H9 (cell line): ENCODE measurements around the gene PPP1R8. TPM values are rescaled to one million over a fixed set of nuclear protein-coding genes. Genes with fewer than 3 reads are reported as not detected.

Experiments used
- DNase-seq: peaks from one replicate; pipeline ENCODE4 v3.0.0-alpha.2; 2017
- H2AFZ ChIP-seq: one replicate; pipeline ENCODE4 v1.6.1; 2013; ENCODE audit warnings: mild to moderate bottlenecking, low read length, control low read depth, moderate library complexity
- H2AK5ac ChIP-seq: 2 replicates; pipeline ENCODE4 v1.6.1; 2013; ENCODE audit warnings: low read length, control low read depth, mixed read lengths; ENCODE audit not compliant: insufficient read length
- H2BK120ac ChIP-seq: one replicate; pipeline ENCODE4 v1.6.1; 2013; ENCODE audit warnings: low read depth, mild to moderate bottlenecking, low read length, control low read depth, inconsistent platforms; ENCODE audit not compliant: poor library complexity, severe bottlenecking
- H2BK12ac ChIP-seq: 2 replicates; pipeline ENCODE4 v1.6.1; 2013; ENCODE audit warnings: low read length, control low read depth, mixed read lengths, low read depth; ENCODE audit not compliant: insufficient read length
- H2BK15ac ChIP-seq: 2 replicates; pipeline ENCODE4 v1.6.1; 2013; ENCODE audit warnings: low read depth, low read length, control low read depth
- H2BK20ac ChIP-seq: one replicate; pipeline ENCODE4 v1.6.1; 2013; ENCODE audit warnings: low read depth, mild to moderate bottlenecking, low read length, control low read depth, inconsistent platforms; ENCODE audit not compliant: poor library complexity, severe bottlenecking
- H2BK5ac ChIP-seq: 2 replicates; pipeline ENCODE4 v1.6.1; 2013; ENCODE audit warnings: low read length, control low read depth, mixed read lengths; ENCODE audit not compliant: insufficient read length
- H3K14ac ChIP-seq: 2 replicates; pipeline ENCODE4 v1.6.1; 2013; ENCODE audit warnings: low read length, control low read depth; ENCODE audit not compliant: insufficient read depth
- H3K18ac ChIP-seq: 2 replicates; pipeline ENCODE4 v1.6.1; 2013; ENCODE audit warnings: low read depth, mild to moderate bottlenecking, mixed read lengths, low read length, control low read depth; ENCODE audit not compliant: insufficient read length
- H3K23ac ChIP-seq: 2 replicates; pipeline ENCODE4 v1.6.1; 2013; ENCODE audit warnings: low read length, control low read depth, mixed read lengths, low read depth; ENCODE audit not compliant: insufficient read length
- H3K23me2 ChIP-seq: 2 replicates; pipeline ENCODE4 v1.6.1; 2013; ENCODE audit warnings: low read depth, mild to moderate bottlenecking, mixed read lengths, low read length, control low read depth; ENCODE audit not compliant: insufficient read length, poor library complexity, severe bottlenecking
- H3K27ac ChIP-seq: 2 replicates; pipeline ENCODE4 v1.5.1; 2013; ENCODE audit warnings: low read length, control low read depth, mixed read lengths, low read depth; ENCODE audit not compliant: insufficient read length
- H3K27me3 ChIP-seq: 2 replicates; pipeline ENCODE4 v1.6.1; 2013; ENCODE audit warnings: low read length, control low read depth, inconsistent platforms; ENCODE audit not compliant: insufficient read depth
- H3K4ac ChIP-seq: 2 replicates; pipeline ENCODE4 v1.6.1; 2013; ENCODE audit warnings: low read depth, mild to moderate bottlenecking, control low read depth, inconsistent platforms, low read length, moderate library complexity
- H3K4me1 ChIP-seq: 2 replicates; pipeline ENCODE4 v1.6.1; 2013; ENCODE audit warnings: low read length, control low read depth, inconsistent platforms; ENCODE audit not compliant: insufficient read depth
- H3K4me2 ChIP-seq: 2 replicates; pipeline ENCODE4 v1.6.1; 2013; ENCODE audit warnings: low read length, control low read depth, mixed read lengths; ENCODE audit not compliant: insufficient read length, insufficient read depth
- H3K56ac ChIP-seq: 2 replicates; pipeline ENCODE4 v1.6.1; 2013; ENCODE audit warnings: low read depth, mild to moderate bottlenecking, mixed read lengths, low read length, control low read depth; ENCODE audit not compliant: insufficient read length
- H3K79me1 ChIP-seq: 2 replicates; pipeline ENCODE4 v1.6.1; 2013; ENCODE audit warnings: low read depth, mild to moderate bottlenecking, moderate library complexity, low read length, control low read depth, inconsistent platforms; ENCODE audit not compliant: insufficient read depth, poor library complexity, severe bottlenecking
- H3K79me2 ChIP-seq: 2 replicates; pipeline ENCODE4 v1.6.1; 2013; ENCODE audit warnings: low read length, control low read depth, inconsistent platforms; ENCODE audit not compliant: insufficient read depth
- H3K9ac ChIP-seq: 2 replicates; pipeline ENCODE4 v1.6.1; 2013; ENCODE audit warnings: low read length, control low read depth, mixed read lengths; ENCODE audit not compliant: insufficient read length; ENCODE audit errors: extremely low read depth
- H3K9me3 ChIP-seq: one replicate; pipeline ENCODE4 v1.6.1; 2013; ENCODE audit warnings: low read depth, low read length, inconsistent platforms; ENCODE audit not compliant: control insufficient read depth
- H3T11ph ChIP-seq: one replicate; pipeline ENCODE4 v1.6.1; 2013; ENCODE audit warnings: mild to moderate bottlenecking, low read length, control low read depth, inconsistent platforms
- H4K20me1 ChIP-seq: one replicate; pipeline ENCODE4 v1.6.1; 2013; ENCODE audit not compliant: control insufficient read depth, insufficient read length, insufficient read depth
- H4K5ac ChIP-seq: 2 replicates; pipeline ENCODE4 v1.6.1; 2013; ENCODE audit warnings: low read depth, mild to moderate bottlenecking, mixed read lengths, low read length, control low read depth; ENCODE audit not compliant: insufficient read length
- H4K8ac ChIP-seq: replicated peaks from 2 replicates; pipeline ENCODE4 v1.6.1; 2013; ENCODE audit warnings: low read length, control low read depth, mixed read lengths, low read depth; ENCODE audit not compliant: insufficient read length
- H4K91ac ChIP-seq: 2 replicates; pipeline ENCODE4 v1.6.1; 2013; ENCODE audit warnings: low read depth, mild to moderate bottlenecking, moderate library complexity, mixed read lengths, low read length, control low read depth; ENCODE audit not compliant: insufficient read length
- H3K27ac Mint-ChIP-seq, 3 experiments: 2 replicates in 2 of 3; 3 replicates in 1 of 3; pipeline ENCODE4 v1.8.0; 2020 to 2021; ENCODE audit warnings: mixed read lengths in 3 of 3, mild to moderate bottlenecking in 1 of 3, moderate library complexity in 1 of 3
- H3K27me3 Mint-ChIP-seq: 2 replicates; pipeline ENCODE4 v1.8.0; 2021; ENCODE audit warnings: low read depth, mild to moderate bottlenecking, moderate library complexity, mixed read lengths
- H3K36me3 Mint-ChIP-seq, 3 experiments: 2 replicates in 2 of 3; 3 replicates in 1 of 3; pipeline ENCODE4 v1.8.0; 2020 to 2021; ENCODE audit warnings: low read depth in 3 of 3, mixed read lengths in 3 of 3; ENCODE audit not compliant: insufficient read depth in 1 of 3
- H3K4me1 Mint-ChIP-seq, 2 experiments: 2 replicates each; pipeline ENCODE4 v1.8.0; 2020; ENCODE audit warnings: mixed read lengths in 2 of 2
- H3K4me3 Mint-ChIP-seq, 2 experiments: 2 replicates in 1 of 2; 3 replicates in 1 of 2; pipeline ENCODE4 v1.8.0; 2020 to 2021; ENCODE audit warnings: mild to moderate bottlenecking in 2 of 2, mixed read lengths in 2 of 2, moderate library complexity in 1 of 2
- H3K9me3 Mint-ChIP-seq, 2 experiments: 2 replicates in 1 of 2; 3 replicates in 1 of 2; pipeline ENCODE4 v1.8.0; 2020; ENCODE audit warnings: mild to moderate bottlenecking in 2 of 2, mixed read lengths in 2 of 2, moderate library complexity in 1 of 2
- CTCF ChIP-seq: fragments of 200-600 bp; sonication (generic); conservative IDR thresholded peaks from 3 replicates; pipeline ENCODE4 v1.8.0; 2021; ENCODE audit warnings: antibody characterized with exemption, mild to moderate bottlenecking
- WGBS: extraction: QIAGEN DNeasy Blood & Tissue Kit; methylation state at CpG from one replicate; pipeline ENCODE4 v1.1.7; 2013; ENCODE audit warnings: missing lambda C conversion rate, low lambda C conversion rate, mixed read lengths; ENCODE audit not compliant: insufficient read length; ENCODE audit errors: extremely low coverage; 5-methylcytosine and 5-hydroxymethylcytosine counted together
- total RNA-seq: library from RNA; stranded (reverse); gene quantifications from 2 replicates; pipeline ENCODE4 v1.2.1, GENCODE V29; 2021

PPP1R8 gene
- total RNA-seq, 1 experiment from 2014 or later: 58.8 TPM

GRCh38 chr1:27784700-27785099 is 45.9 kb upstream of the PPP1R8 start:
- Histone ChIP-seq H4K5ac (no peak overlapping the region), H3K23me2 (no peaks in the 10 kb centered on the region), H4K20me1 (no peaks in the 10 kb centered on the region), H3K79me1 (no peaks in the 10 kb centered on the region), H4K91ac (no peak overlapping the region), H3K9me3 (no peaks in the 10 kb centered on the region), H2BK15ac (no peak overlapping the region), H3K4me2 (no peak overlapping the region), H3K27ac (no peak overlapping the region), H2AK5ac (no peak overlapping the region), H3K23ac (no peak overlapping the region), H3K9ac (no peak overlapping the region), H2BK5ac (no peak overlapping the region), H3K18ac (no peak overlapping the region), H4K8ac (no peak overlapping the region), H2AFZ (no peak overlapping the region), H3T11ph (no peak overlapping the region), H3K4ac (no peak overlapping the region), H2BK120ac (no peak overlapping the region), H2BK20ac (no peak overlapping the region), H3K27me3 (no peaks in the 10 kb centered on the region), H3K56ac (no peak overlapping the region), H3K79me2 (no peaks in the 10 kb centered on the region), H2BK12ac (no peak overlapping the region), H3K4me1 (no peaks in the 10 kb centered on the region), H3K14ac (no peak overlapping the region)
- Mint-ChIP-seq H3K36me3 (peaks cover under 1 to 3% (median under 1%) of the 10 kb centered on the region in 3 experiments; a peak in 5 of 7 replicates), H3K4me1 (no peaks in the 10 kb centered on the region), H3K9me3 (no peaks in the 10 kb centered on the region), H3K27me3 (no peaks in the 10 kb centered on the region), H3K4me3 (no peak overlapping the region), H3K27ac (no peak overlapping the region)
- TF ChIP-seq CTCF: no peak
- DNase-seq: no peak
- WGBS: no CpG with 5 or more reads among the region's 1 CpG
